Omental fat pad (tissue), 4 donors: Measurements from ENCODE around the gene ENTREP1. TPM values are rescaled to one million over a fixed set of nuclear protein-coding genes. Genes with fewer than 3 reads are reported as not detected.

ENCODE experiments used
- ATAC-seq: fragments of 150-250 bp; one replicate; pipeline ENCODE4 v1.9.1; 2016; ENCODE audit warnings: mild to moderate bottlenecking, moderate library complexity; ENCODE audit not compliant: low FRiP score
- DNase-seq: peaks from one replicate; pipeline ENCODE4 v3.0.0-alpha.2; 2019; ENCODE audit warnings: low spot score
- CTCF ChIP-seq, 3 donors: fragments of 450-650 bp; IDR thresholded peaks; one replicate each; pipeline ENCODE4 v1.5.1; 2016 to 2017; ENCODE audit warnings: antibody characterized with exemption in 3 of 3, mild to moderate bottlenecking in 3 of 3, moderate library complexity in 2 of 3
- total RNA-seq, 4 donors: library from RNA; depleted of rRNA; stranded (reverse); fragments of >200 nt; gene quantifications; one replicate each; pipeline ENCODE4 v1.1.0, GENCODE V29; 2016

ENTREP1 gene
- total RNA-seq, 4 donors from 2014 or later = 1.9 to 8.0 (median 2.6) TPM

GRCh38 chr9:69307446-69308205, 17.4 kb upstream of the ENTREP1 start:
- ATAC-seq (no peak), DNase-seq (no peak)
- no peak for TF ChIP-seq CTCF (IDR thresholded peaks at IDR 0.05)

DNA sequence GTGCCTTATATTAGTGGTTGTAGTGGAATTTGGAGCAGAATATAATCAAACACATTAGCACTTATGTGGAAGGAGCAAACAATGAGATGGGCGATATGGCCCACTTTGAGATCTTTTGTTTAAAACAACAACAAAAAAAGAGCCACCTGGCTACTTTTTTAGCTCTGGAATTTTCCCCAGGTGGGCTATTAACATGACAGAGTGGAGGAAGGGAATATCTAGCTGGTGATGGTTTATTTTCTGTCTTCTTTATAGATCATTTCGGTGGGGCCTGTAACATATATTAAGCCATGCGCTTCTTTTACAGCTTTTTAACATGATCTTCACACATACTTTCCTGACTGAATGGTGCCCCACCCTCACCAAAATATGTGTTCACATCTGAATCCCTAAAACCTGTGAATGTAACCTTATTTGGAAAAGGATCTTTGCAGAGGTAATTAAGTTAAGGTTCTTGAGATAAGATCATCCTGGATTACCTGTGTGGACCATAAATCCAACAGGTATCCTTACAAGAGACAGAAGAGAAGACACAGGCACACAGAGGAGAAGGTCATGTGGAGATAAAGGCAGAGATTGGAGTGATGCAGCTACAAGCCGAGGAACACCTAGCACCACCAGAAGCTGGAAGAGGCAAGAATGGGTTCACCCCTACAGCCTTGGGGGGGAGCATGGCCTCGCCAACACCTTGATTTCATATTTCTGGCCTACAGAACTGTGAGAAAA, 16.6 kb upstream of the ENTREP1 start:
- DNase-seq (no peak), ATAC-seq (no peak)
- no peak for TF ChIP-seq CTCF (IDR thresholded peaks at IDR 0.05)

DNA sequence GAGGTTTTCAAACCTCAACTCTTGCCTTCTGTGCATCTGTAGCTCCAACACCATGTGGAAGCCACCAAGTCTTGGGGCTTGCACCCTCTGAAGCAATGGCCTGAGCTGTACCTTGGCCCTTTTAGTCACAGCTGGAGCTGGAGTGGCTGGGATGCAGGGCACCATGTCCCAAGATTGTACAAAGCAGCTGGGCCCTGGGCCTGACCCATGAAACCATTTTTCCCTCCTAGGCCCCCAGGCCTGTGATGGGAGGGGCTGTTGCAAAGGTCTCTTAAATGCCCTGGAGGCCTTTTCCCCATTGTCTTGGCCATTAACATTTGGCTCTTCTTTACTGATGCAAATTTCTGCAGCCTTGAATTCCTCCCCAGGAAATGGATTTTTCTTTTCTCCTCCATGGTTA, 11.8 kb upstream of the ENTREP1 start:
- ATAC-seq (no peak), DNase-seq (no peak)
- no peak for TF ChIP-seq CTCF (IDR thresholded peaks at IDR 0.05)

- ATAC-seq = no peak
- no peak for TF ChIP-seq CTCF (IDR thresholded peaks at IDR 0.05)
- DNase-seq = no peak
Observed at GRCh38 chr9:69314547-69314946, 10.5 kb upstream of the ENTREP1 start.

GRCh38 chr9:69317081-69317480, 7.9 kb upstream of the ENTREP1 start:
- ATAC-seq (no peak), DNase-seq (no peak)
- no peak for TF ChIP-seq CTCF (IDR thresholded peaks at IDR 0.05)

DNA sequence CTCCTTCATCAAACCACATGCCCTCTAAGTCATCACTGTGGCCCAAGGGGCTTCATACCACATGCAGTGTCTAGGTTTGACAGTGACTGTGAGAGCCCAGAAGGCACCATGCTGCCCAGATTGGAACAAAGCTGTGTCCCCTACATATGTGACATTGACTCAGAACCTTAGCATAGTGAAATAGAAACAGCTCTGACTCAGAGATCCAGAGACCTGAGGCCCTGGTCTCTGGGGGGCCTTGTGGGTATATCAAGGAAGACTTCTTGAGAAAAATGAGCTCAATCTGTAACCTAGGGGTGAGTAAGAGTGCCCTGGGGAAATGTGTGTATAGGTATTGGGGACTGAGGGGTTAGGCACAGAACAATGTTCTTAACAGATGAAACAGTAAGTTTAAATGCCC, 7.1 kb upstream of the ENTREP1 start:
- DNase-seq (no peak), ATAC-seq (no peak)
- no peak for TF ChIP-seq CTCF (IDR thresholded peaks at IDR 0.05)
